K562 (cell line): ENCODE results near the gene TAS2R43. TPM values are rescaled to one million over a fixed set of nuclear protein-coding genes. Genes with fewer than 3 reads are reported as not detected.

Experiments used
- ATAC-seq: fragments of 200-7000 bp; cut with Tn5 transposase; 3 replicates; pipeline ENCODE4 v1.9.1; 2020; ENCODE audit warnings: moderate library complexity
- BruUV-seq: library from RNA; stranded (reverse); fragments of 400-500 nt; replicated peaks from 2 replicates; lab custom pipeline; 2021; lab: Mats Ljungman, UMichigan
- CTCF ChIA-PET: fragments of 300-600 bp; formaldehyde crosslinking; extraction: SDS; loops from one replicate; lab custom pipeline; 2021; ENCODE audit warnings: low intra/inter-chr PET ratio; lab: Yijun Ruan, JAX
- POLR2A ChIA-PET: fragments of 300-600, 350-650 bp; sonication (Branson Sonifier 250); formaldehyde crosslinking; extraction: SDS; loops from one replicate; lab custom pipeline; 2021; ENCODE audit warnings: antibody characterized with exemption, inconsistent platforms; lab: Yijun Ruan, JAX
- DNase-seq, 4 experiments: peaks; one replicate each; pipeline versions ENCODE4 v3.0.0 to v3.0.0-alpha.2; 2011 to 2018; ENCODE audit warnings: low spot score in 3 of 4, mixed read lengths in 3 of 4; ENCODE audit errors: extremely low read depth in 1 of 4
- FAIRE-seq: peaks from 2 replicates; lab custom pipeline; 2011; peaks lifted over from hg19 to GRCh38; lab: Jason Lieb, UNC
- H2AFZ ChIP-seq: 2 replicates; pipeline ENCODE4 v1.6.0; 2011; ENCODE audit warnings: low read depth, low read length, control low read depth, inconsistent platforms
- H3K27ac ChIP-seq: fragments of 200-600 bp; 3 replicates; pipeline ENCODE4 v1.8.0; 2011; ENCODE audit warnings: low read depth, mild to moderate bottlenecking, control low read depth, inconsistent platforms, low read length, moderate library complexity, mixed read lengths; ENCODE audit errors: extremely low read depth
- H3K27me3 ChIP-seq, 2 experiments: fragments of 300-600 bp in 1 of 2; 2 replicates in 1 of 2; 3 replicates in 1 of 2; pipeline versions ENCODE4 v1.6.0 to v1.8.0; 2011; ENCODE audit warnings: inconsistent platforms in 2 of 2, low read length in 2 of 2, mild to moderate bottlenecking in 1 of 2, mixed read lengths in 1 of 2, moderate library complexity in 1 of 2; ENCODE audit not compliant: control insufficient read depth in 2 of 2, insufficient read depth in 2 of 2
- H3K36me3 ChIP-seq: fragments of 300-600 bp; 3 replicates; pipeline ENCODE4 v1.8.0; 2011; ENCODE audit warnings: mild to moderate bottlenecking, low read length, inconsistent platforms; ENCODE audit not compliant: control insufficient read depth, insufficient read depth
- H3K4me1 ChIP-seq, 2 experiments: fragments of 200-600 bp in 1 of 2; replicated peaks in 1 of 2; 2 replicates in 1 of 2; 3 replicates in 1 of 2; pipeline versions ENCODE4 v1.5.1 to v1.8.0; 2011; ENCODE audit warnings: inconsistent platforms in 2 of 2, low read length in 2 of 2, mild to moderate bottlenecking in 1 of 2, mixed read lengths in 1 of 2, moderate library complexity in 1 of 2; ENCODE audit not compliant: control insufficient read depth in 2 of 2, insufficient read depth in 2 of 2
- H3K4me2 ChIP-seq: 2 replicates; pipeline ENCODE4 v1.6.1; 2011; ENCODE audit warnings: low read length, control low read depth, inconsistent platforms, mixed read lengths; ENCODE audit not compliant: insufficient read depth
- H3K4me3 ChIP-seq: fragments of 200-600 bp; sonication (generic), shearing (Covaris generic); 2 replicates; pipeline ENCODE4 v1.5.1; 2016; ENCODE audit warnings: control low read depth, inconsistent platforms
- H3K79me2 ChIP-seq: fragments of 200-600 bp; 3 replicates; pipeline ENCODE4 v1.8.0; 2011; ENCODE audit warnings: low read length, inconsistent platforms; ENCODE audit not compliant: control insufficient read depth, insufficient read depth
- H3K9ac ChIP-seq, 2 experiments: 2 replicates each; pipeline versions ENCODE4 v1.6.0 to v1.6.1; 2011; ENCODE audit warnings: low read depth in 2 of 2, low read length in 2 of 2, control low read depth in 1 of 2, inconsistent platforms in 1 of 2, mild to moderate bottlenecking in 1 of 2, mixed read lengths in 1 of 2; ENCODE audit not compliant: insufficient read depth in 1 of 2
- H3K9me1 ChIP-seq: one replicate; pipeline ENCODE4 v1.6.0; 2011; ENCODE audit warnings: inconsistent platforms, mild to moderate bottlenecking, low read length, moderate library complexity; ENCODE audit not compliant: control insufficient read depth, insufficient read depth
- H3K9me3 ChIP-seq: replicated peaks from 2 replicates; pipeline ENCODE4 v1.5.1; 2011; ENCODE audit warnings: low read depth, low read length, inconsistent platforms; ENCODE audit not compliant: control insufficient read depth, insufficient read depth
- H4K20me1 ChIP-seq: replicated peaks from 2 replicates; pipeline ENCODE4 v1.6.1; 2011; ENCODE audit warnings: low read length, inconsistent platforms, mixed read lengths; ENCODE audit not compliant: control insufficient read depth, insufficient read depth
- BHLHE40 ChIP-seq: IDR thresholded peaks from 2 replicates; pipeline ENCODE4 v1.6.1; 2011; ENCODE audit warnings: low read length, improper control_type of control experiment
- BRF1 ChIP-seq: IDR thresholded peaks from 3 replicates; pipeline ENCODE4 v1.6.1; 2011; ENCODE audit warnings: borderline replicate concordance, mild to moderate bottlenecking; ENCODE audit not compliant: insufficient read length; ENCODE audit errors: extremely low read depth
- E2F4 ChIP-seq: sonication (generic); formaldehyde crosslinking; IDR thresholded peaks from 2 replicates; pipeline ENCODE4 v1.8.0; 2022; ENCODE audit warnings: mild to moderate bottlenecking, low read depth, missing genetic modification reagents
- ELF2 ChIP-seq: fragments of 250-450 bp; sonication (Bioruptor Pico); IDR thresholded peaks from 2 replicates; pipeline ENCODE4 v1.5.0; 2021; ENCODE audit warnings: mild to moderate bottlenecking
- ELF4 ChIP-seq: fragments of 450-650 bp; formaldehyde crosslinking; IDR thresholded peaks from 2 replicates; pipeline ENCODE4 v1.4.0; 2022; ENCODE audit warnings: missing genetic modification characterization
- FOXM1 ChIP-seq, 2 experiments: fragments of 450-650 bp in 1 of 2; sonication (generic) in 1 of 2; formaldehyde crosslinking in 1 of 2; IDR thresholded peaks; 2 replicates each; pipeline versions ENCODE4 v1.6.1 to v1.9.0; 2017 to 2022; ENCODE audit warnings: low read depth in 2 of 2, mild to moderate bottlenecking in 2 of 2, missing genetic modification reagents in 1 of 2, moderate library complexity in 1 of 2
- HMG20A ChIP-seq: fragments of 450-650 bp; formaldehyde crosslinking; conservative IDR thresholded peaks from 2 replicates; pipeline ENCODE4 v1.4.0; 2020; ENCODE audit warnings: mild to moderate bottlenecking, mixed read lengths
- MIER1 ChIP-seq: fragments of 450-650 bp; IDR thresholded peaks from 2 replicates; pipeline ENCODE4 v1.6.1; 2016; ENCODE audit warnings: antibody characterized with exemption, mild to moderate bottlenecking, low read depth
- NELFE ChIP-seq: IDR thresholded peaks from 2 replicates; pipeline ENCODE4 v1.6.1; 2011; ENCODE audit warnings: mild to moderate bottlenecking; ENCODE audit not compliant: insufficient read depth, insufficient read length
- NFIC ChIP-seq: fragments of 450-650 bp; IDR thresholded peaks from 2 replicates; pipeline ENCODE4 v1.6.1; 2017; ENCODE audit warnings: mild to moderate bottlenecking, inconsistent platforms
- NFIX ChIP-seq: fragments of 250-450 bp; sonication (Bioruptor Pico); IDR thresholded peaks from 2 replicates; pipeline ENCODE4 v1.4.0; 2020; ENCODE audit warnings: low read depth, mild to moderate bottlenecking, moderate library complexity
- NR2C2 ChIP-seq, 2 experiments: fragments of 200-800 bp in 1 of 2; sonication (Bioruptor generic) in 1 of 2; sonication (generic) in 1 of 2; formaldehyde crosslinking in 1 of 2; IDR thresholded peaks; 2 replicates each; pipeline versions ENCODE4 v1.6.1 to v1.8.0; 2016 to 2022; ENCODE audit warnings: mild to moderate bottlenecking in 1 of 2, missing compliant biosample characterization in 1 of 2, missing genetic modification characterization in 1 of 2, missing genetic modification reagents in 1 of 2
- RAD51 ChIP-seq: fragments of 450-650 bp; IDR thresholded peaks from 2 replicates; pipeline ENCODE4 v1.7.1; 2016; ENCODE audit warnings: low read depth, mild to moderate bottlenecking, borderline replicate concordance
- SMARCE1 ChIP-seq: fragments of 450-650 bp; IDR thresholded peaks from 2 replicates; pipeline ENCODE4 v1.7.1; 2016; ENCODE audit warnings: mild to moderate bottlenecking
- TCFL5 ChIP-seq: fragments of 250-450 bp; sonication (Bioruptor Pico); conservative IDR thresholded peaks from 2 replicates; pipeline ENCODE4 v1.6.1; 2021; ENCODE audit warnings: mild to moderate bottlenecking, moderate library complexity, matching md5 sums
- ZNF445 ChIP-seq: fragments of 250-450 bp; sonication (Bioruptor Pico); IDR thresholded peaks from 2 replicates; pipeline ENCODE4 v1.4.0; 2020; ENCODE audit warnings: low read depth, mild to moderate bottlenecking, moderate library complexity
- ZNF778 ChIP-seq: fragments of 450-650 bp; formaldehyde crosslinking; IDR thresholded peaks from 2 replicates; pipeline ENCODE4 v1.4.0; 2020; ENCODE audit warnings: mild to moderate bottlenecking, moderate library complexity
- WGBS: fragments of 100-300 bp; shearing (Covaris generic); methylation state at CpG from one replicate; pipeline ENCODE4 v1.1.6; 2016; ENCODE audit warnings: low coverage, mixed read lengths; ENCODE audit not compliant: insufficient coverage; ENCODE audit errors: missing lambda C conversion rate; 5-methylcytosine and 5-hydroxymethylcytosine counted together
- in situ Hi-C: fragments of 300-500 bp; cut with MboI; formaldehyde crosslinking; loops from 4 replicates; pipeline ENCODE4 v1.15.0; 2018; ENCODE audit warnings: inconsistent platforms, mixed read lengths
- intact Hi-C: fragments of 100-400 bp; cut with micrococcal nuclease; formaldehyde crosslinking; loops from 2 replicates; pipeline ENCODE4 v1.14.2; 2022
- polyA plus RNA-seq, 8 experiments: library from polyadenylated mRNA; depleted of rRNA in 4 of 8; stranded (reverse) in 5 of 8; unstranded in 3 of 8; fragments of >200 nt; fragmentation: Nextera tagmentation in 2 of 8; fragmentation: Illumina TruSeq in 1 of 8; extraction: Ambion mirVana in 2 of 8; extraction: Trizol in 1 of 8; gene quantifications; 2 replicates each; pipeline versions ENCODE4 v1.2.1 to v1.2.3, GENCODE V29; 2011 to 2014; ENCODE audit warnings: inconsistent platforms in 1 of 8, missing spikeins in 1 of 8
- total RNA-seq, 7 experiments: library from RNA; depleted of rRNA in 6 of 7; stranded (reverse); fragments of >200 nt in 6 of 7; fragmentation: Illumina TruSeq in 2 of 7; extraction: Trizol in 2 of 7; gene quantifications; 2 replicates each; pipeline versions ENCODE4 v1.2.1 to v1.2.3, GENCODE V29; 2011 to 2021; ENCODE audit warnings: low replicate concordance in 1 of 7
- TF ChIP-seq, protein P1 (sequence below): fragments of 250-450 bp; sonication (Bioruptor Pico); IDR thresholded peaks from 2 replicates; pipeline ENCODE4 v1.8.0; 2021; ENCODE audit warnings: borderline replicate concordance, mild to moderate bottlenecking, moderate library complexity; ENCODE audit not compliant: poor library complexity, severe bottlenecking
- TF ChIP-seq, protein P2 (sequence below): fragments of 450-650 bp; formaldehyde crosslinking; IDR thresholded peaks from 2 replicates; pipeline ENCODE4 v1.4.0; 2020; ENCODE audit warnings: mild to moderate bottlenecking, mixed read lengths
- TF ChIP-seq, protein P3 (sequence below): IDR thresholded peaks from 2 replicates; pipeline ENCODE4 v1.6.1; 2014; ENCODE audit warnings: antibody characterized with exemption

Gene TAS2R43
- total and polyA plus RNA-seq, 9 of the 15 experiments (the other 6 are each of a cell fraction or from before 2014, with no cell fraction given) = not detected

DNA sequence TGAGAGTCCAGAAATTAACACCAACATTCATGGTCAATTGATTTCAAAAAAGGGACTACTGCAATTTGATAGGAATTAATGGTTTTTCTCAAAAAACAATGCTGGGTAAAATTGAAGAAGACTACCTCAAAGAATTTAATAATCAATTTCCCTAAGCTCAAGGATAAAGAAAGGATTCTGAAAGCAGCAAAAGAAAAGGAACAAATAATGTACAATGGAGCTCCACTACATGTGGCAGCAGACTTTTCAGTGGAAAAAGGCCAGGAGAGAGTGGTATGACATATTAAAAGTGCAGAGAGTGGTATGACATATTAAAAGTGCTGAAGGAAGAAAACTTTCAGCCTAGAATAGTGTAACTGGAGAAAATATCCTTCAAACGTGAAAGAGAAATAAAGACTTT is 15.6 kb upstream of the TAS2R43 start:
- ATAC-seq (no peak), FAIRE-seq (no peak)
- WGBS = 36% methylated on average over 1 of the region's 1 CpG

More for the DNA sequence above, 15.6 kb upstream of the TAS2R43 start:
- intact Hi-C loops (no loop called here), in situ Hi-C loops (no loop called here)
- Histone ChIP-seq H4K20me1 (no peaks in the 10 kb centered on the region), H3K27me3 (no peaks in the 10 kb centered on the region), H3K9ac (no peak overlapping the region), H3K79me2 (peaks cover 38% of the 10 kb centered on the region), H3K9me3 (no peaks in the 10 kb centered on the region), H3K27ac (no peak overlapping the region), H3K9me1 (no peaks in the 10 kb centered on the region), H3K4me2 (no peak overlapping the region), H3K4me1 (no peaks in the 10 kb centered on the region), H3K36me3 (no peaks in the 10 kb centered on the region), H3K4me3 (no peak overlapping the region), H2AFZ (no peak overlapping the region)
- no peak for DNase-seq
- TF ChIP-seq BRF1 (no peak), NELFE (no peak), ELF4 (CRISPR knock-in tag) (no peak), NR2C2 (CRISPR knock-in tag; IDR thresholded peaks at IDR 0.05) (no peak), NR2C2 (tag; IDR thresholded peaks at IDR 0.05) (no peak), BHLHE40 (no peak), NFIX (CRISPR knock-in tag) (no peak), HMG20A (CRISPR knock-in tag) (no peak), NFIC (no peak), ZNF778 (no peak), FOXM1 (IDR thresholded peaks at IDR 0.05; ENCODE audit: low read depth) (no peak), FOXM1 (CRISPR knock-in tag; IDR thresholded peaks at IDR 0.05; ENCODE audit: low read depth) (no peak), RAD51 (no peak), SMARCE1 (no peak), ELF2 (CRISPR knock-in tag) (no peak), ZNF445 (CRISPR knock-in tag) (no peak), TCFL5 (CRISPR knock-in tag) (no peak), MIER1 (no peak), E2F4 (no peak)
- TF ChIP-seq, protein P1, sequence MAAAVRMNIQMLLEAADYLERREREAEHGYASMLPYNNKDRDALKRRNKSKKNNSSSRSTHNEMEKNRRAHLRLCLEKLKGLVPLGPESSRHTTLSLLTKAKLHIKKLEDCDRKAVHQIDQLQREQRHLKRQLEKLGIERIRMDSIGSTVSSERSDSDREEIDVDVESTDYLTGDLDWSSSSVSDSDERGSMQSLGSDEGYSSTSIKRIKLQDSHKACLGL (CRISPR knock-in tag) = no peak
- TF ChIP-seq, protein P2, sequence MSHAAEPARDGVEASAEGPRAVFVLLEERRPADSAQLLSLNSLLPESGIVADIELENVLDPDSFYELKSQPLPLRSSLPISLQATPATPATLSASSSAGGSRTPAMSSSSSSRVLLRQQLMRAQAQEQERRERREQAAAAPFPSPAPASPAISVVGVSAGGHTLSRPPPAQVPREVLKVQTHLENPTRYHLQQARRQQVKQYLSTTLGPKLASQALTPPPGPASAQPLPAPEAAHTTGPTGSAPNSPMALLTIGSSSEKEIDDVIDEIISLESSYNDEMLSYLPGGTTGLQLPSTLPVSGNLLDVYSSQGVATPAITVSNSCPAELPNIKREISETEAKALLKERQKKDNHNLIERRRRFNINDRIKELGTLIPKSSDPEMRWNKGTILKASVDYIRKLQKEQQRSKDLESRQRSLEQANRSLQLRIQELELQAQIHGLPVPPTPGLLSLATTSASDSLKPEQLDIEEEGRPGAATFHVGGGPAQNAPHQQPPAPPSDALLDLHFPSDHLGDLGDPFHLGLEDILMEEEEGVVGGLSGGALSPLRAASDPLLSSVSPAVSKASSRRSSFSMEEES (CRISPR knock-in tag) = no peak
- TF ChIP-seq, protein P3, sequence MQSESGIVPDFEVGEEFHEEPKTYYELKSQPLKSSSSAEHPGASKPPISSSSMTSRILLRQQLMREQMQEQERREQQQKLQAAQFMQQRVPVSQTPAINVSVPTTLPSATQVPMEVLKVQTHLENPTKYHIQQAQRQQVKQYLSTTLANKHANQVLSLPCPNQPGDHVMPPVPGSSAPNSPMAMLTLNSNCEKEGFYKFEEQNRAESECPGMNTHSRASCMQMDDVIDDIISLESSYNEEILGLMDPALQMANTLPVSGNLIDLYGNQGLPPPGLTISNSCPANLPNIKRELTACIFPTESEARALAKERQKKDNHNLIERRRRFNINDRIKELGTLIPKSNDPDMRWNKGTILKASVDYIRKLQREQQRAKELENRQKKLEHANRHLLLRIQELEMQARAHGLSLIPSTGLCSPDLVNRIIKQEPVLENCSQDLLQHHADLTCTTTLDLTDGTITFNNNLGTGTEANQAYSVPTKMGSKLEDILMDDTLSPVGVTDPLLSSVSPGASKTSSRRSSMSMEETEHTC = no peak
- POLR2A ChIA-PET = interaction anchor here (0.8 kb wide), 1 partner anchor 63 kb away, joined by 3 read pairs; the partner anchor contains the start of gene SMIM10L1
- CTCF ChIA-PET = no interaction called here
- BruUV-seq = no TSS peak
